Measurements from ENCODE around the gene MIB1. TPM values are rescaled to one million over a fixed set of nuclear protein-coding genes. Genes with fewer than 3 reads are reported as not detected.

The MIB1 gene
- total RNA-seq, 1 donor from 2014 or later = 65.8 TPM

DNA sequence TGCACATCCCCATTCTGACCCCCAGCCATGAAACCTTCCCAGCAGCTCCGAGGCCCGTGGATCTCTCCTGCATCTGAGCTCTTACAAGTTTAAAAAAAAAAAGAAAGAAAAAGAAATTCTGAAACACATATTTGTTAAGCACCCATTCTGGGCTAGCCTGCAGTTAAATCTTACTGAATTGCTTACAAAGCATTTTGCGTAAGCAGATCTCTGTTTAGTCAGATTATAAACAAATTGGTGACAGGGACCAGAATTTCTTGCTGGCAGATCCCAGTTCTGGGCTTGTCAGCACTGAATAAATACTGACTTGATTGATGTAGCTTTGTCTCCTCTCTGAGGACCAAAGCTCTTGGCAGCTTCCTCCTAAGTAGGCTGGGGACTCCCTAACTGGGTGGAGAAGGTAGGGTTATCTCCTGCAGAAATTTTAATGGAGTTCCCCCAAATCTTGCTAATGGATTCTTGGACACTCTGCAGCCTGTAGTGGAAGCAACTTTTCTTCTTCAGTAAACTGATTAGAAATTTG, 160.9 kb downstream of the MIB1 start:
- Histone ChIP-seq H3K27ac (ENCODE audit: low read depth, low read length) (no peak overlapping the region), H3K9ac (ENCODE audit: low read depth in 1 of 3, low read length in 3 of 3) (no peak overlapping the region), H3K4me3 (ENCODE audit: low read length in 3 of 3) (no peak overlapping the region), H3K27me3 (ENCODE audit: control insufficient read depth in 3 of 3, insufficient read depth in 3 of 3, low read length in 3 of 3) (peaks cover 0 to 10% (median 9%) of the 10 kb centered on the region in 3 donors), H3K9me3 (ENCODE audit: control insufficient read depth in 3 of 3, low read length in 3 of 3) (no peaks in the 10 kb centered on the region), H3K4me1 (ENCODE audit: control insufficient read depth in 3 of 3, insufficient read depth in 3 of 3, low read length in 3 of 3) (no peaks in the 10 kb centered on the region), H3K36me3 (ENCODE audit: control insufficient read depth in 3 of 3, insufficient read depth in 3 of 3, low read length in 3 of 3) (no peaks in the 10 kb centered on the region)

DNA sequence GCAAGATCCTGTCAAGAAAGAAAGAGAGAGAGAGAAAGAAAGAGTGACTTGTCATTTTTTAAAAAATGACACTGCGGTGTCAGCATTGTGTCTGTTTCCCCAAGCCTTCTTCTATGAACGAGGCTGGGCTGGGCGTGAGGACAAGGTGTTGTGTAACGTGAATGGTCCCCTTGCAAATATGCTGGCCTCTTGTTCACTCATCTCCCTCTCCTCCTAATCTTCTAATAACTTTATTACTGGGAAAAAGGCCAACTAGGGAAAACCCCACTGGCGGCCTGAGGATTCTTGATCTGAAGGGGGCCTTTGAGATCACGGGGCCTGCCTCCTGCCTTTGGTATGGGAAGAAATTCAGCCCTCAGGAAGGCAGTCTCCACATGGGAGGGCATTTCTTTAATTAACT, 163.1 kb downstream of the MIB1 start:
- Histone ChIP-seq H3K27me3 (ENCODE audit: control insufficient read depth in 3 of 3, insufficient read depth in 3 of 3, low read length in 3 of 3) (peaks cover 0 to 5% (median 2%) of the 10 kb centered on the region in 3 donors), H3K9ac (ENCODE audit: low read depth in 1 of 3, low read length in 3 of 3) (no peak overlapping the region), H3K4me3 (ENCODE audit: low read length in 3 of 3) (no peak overlapping the region), H3K4me1 (ENCODE audit: control insufficient read depth in 3 of 3, insufficient read depth in 3 of 3, low read length in 3 of 3) (no peaks in the 10 kb centered on the region), H3K27ac (ENCODE audit: low read depth, low read length) (no peak overlapping the region), H3K36me3 (ENCODE audit: control insufficient read depth in 3 of 3, insufficient read depth in 3 of 3, low read length in 3 of 3) (no peaks in the 10 kb centered on the region), H3K9me3 (ENCODE audit: control insufficient read depth in 3 of 3, low read length in 3 of 3) (no peaks in the 10 kb centered on the region)

DNA sequence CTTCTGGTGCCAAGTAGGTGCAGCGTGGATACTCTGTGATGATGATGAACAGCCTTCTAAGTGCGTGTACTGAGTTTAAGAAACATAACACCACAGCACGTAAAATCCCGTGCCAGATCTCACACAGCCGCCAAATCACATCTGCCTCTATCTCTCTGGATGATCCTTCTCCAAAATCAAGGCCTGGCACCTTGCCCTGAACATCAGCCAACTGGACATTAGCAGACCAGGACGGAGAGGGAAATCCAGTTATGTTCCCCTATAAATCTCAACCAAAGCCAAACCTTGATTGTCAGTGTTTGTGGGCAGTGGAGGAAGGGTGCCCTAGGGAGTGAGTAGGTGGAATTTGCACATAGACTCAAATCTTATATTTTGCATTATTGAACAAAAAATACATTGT, 164.3 kb downstream of the MIB1 start:
- Histone ChIP-seq H3K4me1 (ENCODE audit: control insufficient read depth in 3 of 3, insufficient read depth in 3 of 3, low read length in 3 of 3) (no peaks in the 10 kb centered on the region), H3K27ac (ENCODE audit: low read depth, low read length) (no peak overlapping the region), H3K36me3 (ENCODE audit: control insufficient read depth in 3 of 3, insufficient read depth in 3 of 3, low read length in 3 of 3) (no peaks in the 10 kb centered on the region), H3K9ac (ENCODE audit: low read depth in 1 of 3, low read length in 3 of 3) (no peak overlapping the region), H3K27me3 (ENCODE audit: control insufficient read depth in 3 of 3, insufficient read depth in 3 of 3, low read length in 3 of 3) (peaks cover 0 to 5% (median 2%) of the 10 kb centered on the region in 3 donors), H3K4me3 (ENCODE audit: low read length in 3 of 3) (no peak overlapping the region), H3K9me3 (ENCODE audit: control insufficient read depth in 3 of 3, low read length in 3 of 3) (no peaks in the 10 kb centered on the region)

DNA sequence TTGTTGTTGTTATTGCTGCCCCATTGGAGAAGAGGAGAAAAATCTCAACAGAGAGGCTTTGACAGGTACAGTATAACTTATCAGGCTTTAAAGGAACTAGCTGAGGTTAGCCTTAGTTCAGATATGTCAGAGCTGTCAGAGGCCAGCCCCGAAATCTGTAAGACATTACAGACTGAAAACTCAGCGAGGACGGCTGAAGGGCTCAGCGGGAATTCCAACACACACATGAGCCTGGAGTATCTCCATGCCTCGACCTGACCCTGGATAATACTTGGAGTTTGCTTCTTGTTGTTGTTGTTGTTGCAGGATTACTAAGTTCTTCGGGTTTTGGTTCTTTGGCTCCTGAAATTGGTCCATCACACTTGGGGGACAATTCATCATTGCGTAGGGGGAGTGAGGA, 166.9 kb downstream of the MIB1 start:
- no peaks in the 10 kb centered on the region for H3K9me3 ChIP-seq (ENCODE audit: control insufficient read depth in 3 of 3, low read length in 3 of 3)
- no peaks in the 10 kb centered on the region for H3K36me3 ChIP-seq (ENCODE audit: control insufficient read depth in 3 of 3, insufficient read depth in 3 of 3, low read length in 3 of 3)
- H3K9ac ChIP-seq (ENCODE audit: low read depth in 1 of 3, low read length in 3 of 3) = no peak overlapping the region
- no peak overlapping the region for H3K4me3 ChIP-seq (ENCODE audit: low read length in 3 of 3)
- peaks cover 0 to 9% (median 0%) of the 10 kb centered on the region in 3 donors for H3K27me3 ChIP-seq (ENCODE audit: control insufficient read depth in 3 of 3, insufficient read depth in 3 of 3, low read length in 3 of 3)
- no peak overlapping the region for H3K27ac ChIP-seq (ENCODE audit: low read depth, low read length)
- no peaks in the 10 kb centered on the region for H3K4me1 ChIP-seq (ENCODE audit: control insufficient read depth in 3 of 3, insufficient read depth in 3 of 3, low read length in 3 of 3)

DNA sequence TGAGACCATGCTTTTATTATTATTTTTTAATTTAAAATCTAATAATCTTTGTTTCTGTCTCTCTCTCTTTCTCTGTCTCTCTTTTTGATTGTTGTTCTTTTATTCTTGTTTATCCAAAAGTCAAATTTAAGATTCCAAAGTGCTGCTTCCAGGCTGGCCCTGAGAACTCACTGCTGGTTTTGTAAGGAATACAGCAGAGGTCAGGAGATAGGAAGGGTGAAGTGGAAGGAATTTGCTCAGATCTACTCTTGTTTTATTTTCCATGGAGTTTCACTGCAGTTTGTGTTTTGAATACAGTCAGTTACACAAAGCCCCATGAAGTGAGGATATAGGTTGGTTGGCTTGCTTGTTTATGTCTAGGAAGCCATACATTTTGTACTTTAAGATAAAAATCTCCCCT, 168.1 kb downstream of the MIB1 start:
- Histone ChIP-seq H3K4me3 (ENCODE audit: low read length in 3 of 3) (no peak overlapping the region), H3K27ac (ENCODE audit: low read depth, low read length) (no peak overlapping the region), H3K36me3 (ENCODE audit: control insufficient read depth in 3 of 3, insufficient read depth in 3 of 3, low read length in 3 of 3) (no peaks in the 10 kb centered on the region), H3K9ac (ENCODE audit: low read depth in 1 of 3, low read length in 3 of 3) (no peak overlapping the region), H3K27me3 (ENCODE audit: control insufficient read depth in 3 of 3, insufficient read depth in 3 of 3, low read length in 3 of 3) (peaks cover 0 to 9% (median 0%) of the 10 kb centered on the region in 3 donors), H3K9me3 (ENCODE audit: control insufficient read depth in 3 of 3, low read length in 3 of 3) (no peaks in the 10 kb centered on the region), H3K4me1 (ENCODE audit: control insufficient read depth in 3 of 3, insufficient read depth in 3 of 3, low read length in 3 of 3) (no peaks in the 10 kb centered on the region)

DNA sequence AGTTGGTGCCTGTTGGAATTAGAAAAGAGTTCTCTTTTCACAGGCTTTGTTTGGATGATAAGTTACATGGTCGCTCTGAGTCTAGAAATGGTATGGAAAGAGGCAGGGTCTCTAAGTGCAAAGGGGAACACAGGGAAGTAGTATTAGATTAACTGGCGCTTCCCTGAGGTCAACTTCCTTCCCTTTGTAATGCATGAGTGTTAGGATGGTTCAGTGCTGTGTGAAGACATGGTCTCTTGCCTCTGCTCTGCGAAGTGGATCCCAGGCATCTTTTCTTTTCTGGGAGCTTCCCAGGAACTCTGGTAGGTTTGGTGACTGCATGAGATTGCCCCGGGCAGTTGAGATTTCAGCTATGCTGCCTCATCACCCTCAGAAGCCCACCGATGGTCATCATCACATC, 170.3 kb downstream of the MIB1 start:
- Histone ChIP-seq H3K4me1 (ENCODE audit: control insufficient read depth in 3 of 3, insufficient read depth in 3 of 3, low read length in 3 of 3) (no peaks in the 10 kb centered on the region), H3K27ac (ENCODE audit: low read depth, low read length) (no peak overlapping the region), H3K4me3 (ENCODE audit: low read length in 3 of 3) (no peak overlapping the region), H3K27me3 (ENCODE audit: control insufficient read depth in 3 of 3, insufficient read depth in 3 of 3, low read length in 3 of 3) (peaks cover 0 to 6% (median 0%) of the 10 kb centered on the region in 3 donors), H3K9ac (ENCODE audit: low read depth in 1 of 3, low read length in 3 of 3) (no peak overlapping the region), H3K9me3 (ENCODE audit: control insufficient read depth in 3 of 3, low read length in 3 of 3) (no peaks in the 10 kb centered on the region), H3K36me3 (ENCODE audit: control insufficient read depth in 3 of 3, insufficient read depth in 3 of 3, low read length in 3 of 3) (no peaks in the 10 kb centered on the region)

DNA sequence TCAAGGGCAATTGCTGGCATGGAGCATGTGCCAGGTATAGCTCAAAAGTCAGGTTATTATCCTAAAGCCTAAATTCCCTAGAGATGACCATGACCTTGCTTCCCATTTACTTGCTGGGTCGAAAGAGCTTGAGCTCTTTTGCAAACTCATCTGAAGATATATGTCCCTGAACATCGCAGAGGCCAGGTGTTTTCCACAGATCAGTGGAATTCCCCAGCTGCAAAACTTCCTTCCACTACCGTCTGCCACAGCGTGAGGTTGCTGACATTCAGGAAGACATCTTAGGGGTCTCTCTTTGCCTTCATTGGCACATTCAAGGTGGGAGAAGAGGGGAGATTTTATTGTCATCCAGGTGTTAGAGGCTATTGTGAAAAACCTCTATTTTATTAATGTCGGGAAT, 171.0 kb downstream of the MIB1 start:
- Histone ChIP-seq H3K36me3 (ENCODE audit: control insufficient read depth in 3 of 3, insufficient read depth in 3 of 3, low read length in 3 of 3) (no peaks in the 10 kb centered on the region), H3K4me1 (ENCODE audit: control insufficient read depth in 3 of 3, insufficient read depth in 3 of 3, low read length in 3 of 3) (no peaks in the 10 kb centered on the region), H3K4me3 (ENCODE audit: low read length in 3 of 3) (no peak overlapping the region), H3K27me3 (ENCODE audit: control insufficient read depth in 3 of 3, insufficient read depth in 3 of 3, low read length in 3 of 3) (peaks cover 0 to 6% (median 0%) of the 10 kb centered on the region in 3 donors), H3K9me3 (ENCODE audit: control insufficient read depth in 3 of 3, low read length in 3 of 3) (no peaks in the 10 kb centered on the region), H3K9ac (ENCODE audit: low read depth in 1 of 3, low read length in 3 of 3) (no peak overlapping the region), H3K27ac (ENCODE audit: low read depth, low read length) (no peak overlapping the region)

DNA sequence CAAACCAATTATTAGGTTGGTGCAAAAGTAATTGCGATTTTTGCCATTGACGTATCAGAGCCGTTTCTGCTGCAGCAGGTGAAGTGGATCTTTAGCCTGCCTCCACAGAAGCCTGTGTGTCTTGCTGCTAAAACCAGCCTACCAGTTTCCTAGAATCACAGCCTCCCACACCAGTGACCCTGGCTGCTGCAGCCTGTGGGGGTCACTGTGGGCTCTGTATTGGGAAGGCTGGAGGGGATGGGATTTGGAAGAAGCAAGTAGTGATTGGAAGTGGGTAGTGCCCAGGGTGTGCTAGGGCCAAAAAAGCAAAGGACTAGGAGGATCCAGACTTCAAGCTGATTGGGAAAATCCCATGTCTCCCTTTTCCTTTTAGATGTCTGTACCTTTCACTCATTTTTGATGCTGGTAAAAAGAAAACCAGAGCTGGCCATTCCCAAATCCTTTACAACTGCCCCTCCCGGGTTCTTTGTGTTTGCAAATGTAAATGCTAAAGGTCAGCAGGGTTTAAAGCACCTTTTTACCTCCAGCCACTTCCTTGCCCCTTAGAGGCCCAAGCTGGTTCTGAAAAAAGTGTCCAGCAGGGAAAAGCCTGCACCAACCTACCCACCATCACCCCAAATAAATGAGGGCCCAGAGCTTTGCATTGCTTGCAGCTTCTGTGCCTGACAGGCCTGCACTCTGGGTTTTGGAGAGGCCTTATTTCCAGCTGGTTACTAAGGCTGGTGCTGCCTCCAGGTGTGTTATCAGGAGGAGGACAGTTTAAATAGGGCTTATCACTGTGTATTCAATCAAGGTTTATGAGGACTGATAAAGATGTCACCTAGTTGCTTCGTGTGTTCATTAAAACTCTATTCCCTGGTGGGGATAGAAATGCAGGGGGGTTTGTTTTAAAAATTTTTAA, 172.0 kb downstream of the MIB1 start:
- Histone ChIP-seq H3K27ac (ENCODE audit: low read depth, low read length) (no peak overlapping the region), H3K36me3 (ENCODE audit: control insufficient read depth in 3 of 3, insufficient read depth in 3 of 3, low read length in 3 of 3) (no peaks in the 10 kb centered on the region), H3K27me3 (ENCODE audit: control insufficient read depth in 3 of 3, insufficient read depth in 3 of 3, low read length in 3 of 3) (peaks cover 0 to 6% (median 0%) of the 10 kb centered on the region in 3 donors), H3K4me3 (ENCODE audit: low read length in 3 of 3) (no peak overlapping the region), H3K9ac (ENCODE audit: low read depth in 1 of 3, low read length in 3 of 3) (no peak overlapping the region), H3K9me3 (ENCODE audit: control insufficient read depth in 3 of 3, low read length in 3 of 3) (no peaks in the 10 kb centered on the region), H3K4me1 (ENCODE audit: control insufficient read depth in 3 of 3, insufficient read depth in 3 of 3, low read length in 3 of 3) (no peaks in the 10 kb centered on the region)

DNA sequence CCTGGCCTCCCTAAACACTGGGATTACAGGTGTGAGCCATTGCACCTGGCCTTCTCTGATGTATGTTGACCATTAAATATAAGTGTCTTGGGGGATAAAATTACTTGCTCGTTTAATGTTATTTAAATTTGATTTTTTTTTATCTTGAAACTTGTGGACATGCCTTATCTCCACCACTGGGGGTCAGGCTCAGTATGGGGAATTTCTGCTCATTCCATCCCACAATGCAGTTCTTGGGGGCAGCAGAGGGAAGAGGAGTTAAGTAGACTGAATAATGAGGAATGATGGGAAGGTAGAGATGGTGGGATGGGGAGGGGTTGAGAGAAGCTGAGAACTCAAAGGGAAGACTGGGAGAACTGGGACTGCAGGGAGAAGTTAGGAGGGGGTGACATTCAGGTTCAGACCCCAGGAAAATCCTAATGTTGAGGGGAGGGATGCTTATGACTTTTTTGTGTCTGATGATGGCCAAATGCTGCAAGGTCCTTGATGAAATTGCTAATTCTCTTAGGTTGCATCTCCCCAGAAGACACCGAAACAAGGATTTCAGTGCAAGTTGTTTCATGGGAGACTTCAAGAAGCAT, 174.2 kb downstream of the MIB1 start:
- H3K9ac ChIP-seq (ENCODE audit: low read depth in 1 of 3, low read length in 3 of 3) = no peak overlapping the region
- no peaks in the 10 kb centered on the region for H3K36me3 ChIP-seq (ENCODE audit: control insufficient read depth in 3 of 3, insufficient read depth in 3 of 3, low read length in 3 of 3)
- no peaks in the 10 kb centered on the region for H3K4me1 ChIP-seq (ENCODE audit: control insufficient read depth in 3 of 3, insufficient read depth in 3 of 3, low read length in 3 of 3)
- H3K9me3 ChIP-seq (ENCODE audit: control insufficient read depth in 3 of 3, low read length in 3 of 3) = no peaks in the 10 kb centered on the region
- no peak overlapping the region for H3K4me3 ChIP-seq (ENCODE audit: low read length in 3 of 3)
- no peak overlapping the region for H3K27ac ChIP-seq (ENCODE audit: low read depth, low read length)
- peaks cover 0 to 4% (median 0%) of the 10 kb centered on the region in 3 donors for H3K27me3 ChIP-seq (ENCODE audit: control insufficient read depth in 3 of 3, insufficient read depth in 3 of 3, low read length in 3 of 3)

DNA sequence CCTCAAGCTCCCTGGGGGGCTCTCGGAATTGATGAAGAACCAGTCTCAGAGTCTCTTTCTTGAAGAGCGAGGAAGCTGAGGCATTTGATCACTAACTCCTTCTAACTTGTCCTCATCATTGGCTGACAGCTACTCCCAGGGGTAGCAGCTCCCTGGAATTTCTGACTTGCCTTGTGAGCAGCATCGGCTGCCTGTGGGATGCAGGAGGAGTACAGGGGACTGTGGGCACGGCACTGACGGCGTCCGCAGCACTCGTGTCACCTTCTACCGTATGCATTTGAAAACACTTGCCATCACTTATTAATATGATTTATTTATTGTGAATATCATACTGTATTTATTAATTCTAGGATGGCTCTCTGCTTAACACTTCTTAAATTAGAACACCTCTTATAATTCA, 175.0 kb downstream of the MIB1 start:
- H3K9me3 ChIP-seq (ENCODE audit: control insufficient read depth in 3 of 3, low read length in 3 of 3) = no peaks in the 10 kb centered on the region
- H3K4me3 ChIP-seq (ENCODE audit: low read length in 3 of 3) = no peak overlapping the region

More for the DNA sequence above, 175.0 kb downstream of the MIB1 start:
- Histone ChIP-seq H3K27me3 (ENCODE audit: control insufficient read depth in 3 of 3, insufficient read depth in 3 of 3, low read length in 3 of 3) (peaks cover 0 to 4% (median 0%) of the 10 kb centered on the region in 3 donors), H3K27ac (ENCODE audit: low read depth, low read length) (no peak overlapping the region), H3K36me3 (ENCODE audit: control insufficient read depth in 3 of 3, insufficient read depth in 3 of 3, low read length in 3 of 3) (no peaks in the 10 kb centered on the region), H3K4me1 (ENCODE audit: control insufficient read depth in 3 of 3, insufficient read depth in 3 of 3, low read length in 3 of 3) (no peaks in the 10 kb centered on the region), H3K9ac (ENCODE audit: low read depth in 1 of 3, low read length in 3 of 3) (no peak overlapping the region)

Data from skeletal muscle tissue (tissue), 4 donors.